Activated naive CD8-positive, alpha-beta T cell treated with anti-CD3 and anti-CD28 coated beads for 36 hours (primary cell): ENCODE measurements around the gene TBC1D2. TPM values are rescaled to one million over a fixed set of nuclear protein-coding genes. Genes with fewer than 3 reads are reported as not detected.
"Not testable (repeated sequence)": the region's sequence is repeated elsewhere in the genome, so short reads cannot be mapped to it uniquely, and the experiment has no call there.

Source experiments
- DNase-seq: peaks from one replicate; pipeline ENCODE4 v3.0.0; 2021
- H3K27ac Mint-ChIP-seq: one replicate; pipeline ENCODE4 v1.8.0; 2022; ENCODE audit warnings: mild to moderate bottlenecking, moderate library complexity, mixed read lengths
- H3K27me3 Mint-ChIP-seq: one replicate; pipeline ENCODE4 v1.8.0; 2022; ENCODE audit warnings: mild to moderate bottlenecking, mixed read lengths
- H3K36me3 Mint-ChIP-seq: one replicate; pipeline ENCODE4 v1.8.0; 2021; ENCODE audit warnings: mild to moderate bottlenecking, mixed read lengths
- H3K4me1 Mint-ChIP-seq: one replicate; pipeline ENCODE4 v1.8.0; 2021; ENCODE audit warnings: mixed read lengths
- H3K4me3 Mint-ChIP-seq: one replicate; pipeline ENCODE4 v1.8.0; 2022; ENCODE audit warnings: mild to moderate bottlenecking, moderate library complexity, mixed read lengths
- H3K9me3 Mint-ChIP-seq: one replicate; pipeline ENCODE4 v1.8.0; 2022; ENCODE audit warnings: mixed read lengths
- total RNA-seq, 2 experiments: library from RNA; stranded (reverse); gene quantifications; one replicate each; pipeline ENCODE4 v1.2.3, GENCODE V29; 2021

TBC1D2 gene
- total RNA-seq, 2 experiments from 2014 or later, result 1.8 to 2.2 TPM

GRCh38 chr9:98185021-98185567 is 70.4 kb downstream of the TBC1D2 start:
- Mint-ChIP-seq H3K9me3 (no peaks in the 10 kb centered on the region), H3K4me3 (no peak overlapping the region), H3K27ac (no peak overlapping the region), H3K36me3 (peaks cover 2% of the 10 kb centered on the region), H3K4me1 (peaks cover 38% of the 10 kb centered on the region), H3K27me3 (no peaks in the 10 kb centered on the region)
- no peak for DNase-seq

DNA sequence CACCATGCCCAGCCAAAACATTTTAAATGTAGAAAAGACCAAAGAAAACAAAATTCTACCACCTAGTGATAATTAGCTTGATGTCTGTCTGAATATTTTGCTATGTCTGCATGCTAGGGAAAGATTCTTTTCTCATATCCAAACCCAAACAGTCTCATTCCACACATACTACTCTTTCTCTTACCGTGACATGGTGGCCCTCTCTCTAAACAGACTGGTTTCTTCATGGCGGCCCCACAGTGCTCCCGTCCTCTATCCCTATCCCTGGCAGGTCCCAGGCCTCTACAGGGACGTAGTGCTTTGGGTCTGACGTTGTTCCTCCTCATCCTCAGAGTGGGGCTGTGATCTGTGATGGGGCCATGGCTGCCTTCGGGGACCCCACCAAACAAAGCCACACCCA is 71.1 kb downstream of the TBC1D2 start:
- H3K36me3 Mint-ChIP-seq, result peaks cover 2% of the 10 kb centered on the region

GRCh38 chr9:98182889-98183599 is 72.4 kb downstream of the TBC1D2 start:
- Mint-ChIP-seq H3K27me3 (no peaks in the 10 kb centered on the region), H3K4me1 (peaks cover 27% of the 10 kb centered on the region), H3K4me3 (no peak overlapping the region), H3K36me3 (peaks cover 1% of the 10 kb centered on the region), H3K9me3 (no peaks in the 10 kb centered on the region), H3K27ac (no peak overlapping the region)
- no peak for DNase-seq

More for the DNA sequence above, 71.1 kb downstream of the TBC1D2 start:
- no peak for DNase-seq
- Mint-ChIP-seq H3K4me1 (peaks cover 35% of the 10 kb centered on the region), H3K9me3 (no peaks in the 10 kb centered on the region), H3K4me3 (no peak overlapping the region), H3K27me3 (no peaks in the 10 kb centered on the region), H3K27ac (no peak overlapping the region)

DNA sequence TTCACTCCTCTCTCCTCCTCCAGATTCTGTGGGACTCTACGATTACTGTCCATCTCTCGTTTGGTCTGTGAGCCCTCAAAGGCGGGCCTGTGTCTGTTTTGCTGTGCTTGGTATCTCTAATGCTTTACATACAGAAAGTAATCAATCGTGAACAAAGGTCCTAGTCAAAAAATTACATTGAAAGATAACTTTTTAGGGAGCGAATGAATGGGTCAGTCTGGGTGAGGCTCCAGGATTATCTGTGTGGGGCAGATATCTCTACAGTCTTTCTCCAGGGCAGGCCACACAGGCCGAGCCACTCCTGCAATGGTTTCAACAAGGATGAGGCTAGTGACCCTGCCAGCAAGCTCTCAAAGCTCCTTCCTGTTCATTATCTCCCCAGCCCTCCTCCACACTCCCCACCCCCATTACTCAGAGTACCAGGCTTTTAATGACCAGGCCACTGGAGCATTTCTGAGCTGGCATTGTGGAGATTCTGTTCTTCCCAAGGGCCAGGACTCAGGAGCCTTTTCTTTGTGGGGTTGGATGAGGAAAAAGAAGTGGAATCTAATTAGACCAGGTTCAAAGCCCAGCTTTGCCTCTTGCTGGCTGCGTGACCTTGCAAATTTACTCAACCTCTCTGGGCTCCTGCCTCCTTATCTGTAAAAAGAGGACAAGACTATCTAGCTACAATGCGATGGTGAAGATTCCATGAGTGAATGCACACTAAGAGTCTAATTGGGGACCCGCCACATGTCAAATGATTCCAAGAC is 73.2 kb downstream of the TBC1D2 start:
- Mint-ChIP-seq H3K36me3 (no peaks in the 10 kb centered on the region), H3K4me1 (peaks cover 19% of the 10 kb centered on the region), H3K4me3 (no peak overlapping the region), H3K27ac (no peak overlapping the region), H3K9me3 (no peaks in the 10 kb centered on the region), H3K27me3 (no peaks in the 10 kb centered on the region)
- no peak for DNase-seq

DNA sequence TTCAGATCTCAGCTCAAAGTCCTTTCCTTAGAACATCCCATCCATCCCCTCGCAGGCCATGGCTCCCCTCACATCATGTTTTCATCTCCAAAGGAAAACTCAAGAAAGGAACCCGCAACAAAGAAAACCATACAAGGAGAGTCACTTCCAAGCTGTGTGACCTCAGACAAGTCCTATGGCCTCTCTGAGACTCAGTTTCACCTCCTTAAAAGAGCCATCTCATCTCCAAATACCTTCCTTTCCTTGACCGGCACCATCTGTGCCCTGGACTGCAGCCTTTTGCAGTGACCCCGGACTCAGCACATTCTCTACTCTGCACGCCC is 73.7 kb downstream of the TBC1D2 start:
- Mint-ChIP-seq H3K4me1 (peaks cover 19% of the 10 kb centered on the region), H3K27me3 (no peaks in the 10 kb centered on the region), H3K9me3 (no peaks in the 10 kb centered on the region), H3K4me3 (no peak overlapping the region), H3K36me3 (no peaks in the 10 kb centered on the region), H3K27ac (no peak overlapping the region)
- no peak for DNase-seq

DNA sequence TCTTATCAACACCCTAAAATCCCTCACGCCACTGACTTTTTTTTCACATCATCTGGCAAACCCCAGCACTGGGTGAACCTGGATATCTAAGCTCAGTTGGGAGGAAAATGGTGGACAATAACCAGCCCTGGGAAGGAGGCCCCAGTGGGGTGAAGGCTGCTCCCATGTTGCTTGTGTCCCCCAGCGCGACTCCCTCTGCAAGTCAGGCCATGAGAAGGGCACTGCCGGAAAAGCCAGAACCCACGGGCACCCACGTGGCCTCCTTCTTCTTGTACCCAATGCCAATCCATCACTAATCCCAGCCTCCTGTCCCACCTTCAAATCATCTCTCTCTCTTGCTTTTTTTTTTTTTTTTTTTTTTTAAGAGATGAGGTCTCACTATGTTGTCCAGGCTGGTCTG is 74.5 kb downstream of the TBC1D2 start:
- Mint-ChIP-seq H3K27me3 (no peaks in the 10 kb centered on the region), H3K4me1 (peaks cover 23% of the 10 kb centered on the region), H3K36me3 (no peaks in the 10 kb centered on the region), H3K27ac (no peak overlapping the region), H3K4me3 (no peak overlapping the region), H3K9me3 (no peaks in the 10 kb centered on the region)
- no peak for DNase-seq

GRCh38 chr9:98178874-98179850 is 76.3 kb downstream of the TBC1D2 start:
- Mint-ChIP-seq H3K9me3 (no peaks in the 10 kb centered on the region), H3K4me1 (peaks cover 24% of the 10 kb centered on the region), H3K27ac (no peak overlapping the region), H3K4me3 (no peak overlapping the region), H3K27me3 (no peaks in the 10 kb centered on the region), H3K36me3 (no peaks in the 10 kb centered on the region)
- no peak for DNase-seq

DNA sequence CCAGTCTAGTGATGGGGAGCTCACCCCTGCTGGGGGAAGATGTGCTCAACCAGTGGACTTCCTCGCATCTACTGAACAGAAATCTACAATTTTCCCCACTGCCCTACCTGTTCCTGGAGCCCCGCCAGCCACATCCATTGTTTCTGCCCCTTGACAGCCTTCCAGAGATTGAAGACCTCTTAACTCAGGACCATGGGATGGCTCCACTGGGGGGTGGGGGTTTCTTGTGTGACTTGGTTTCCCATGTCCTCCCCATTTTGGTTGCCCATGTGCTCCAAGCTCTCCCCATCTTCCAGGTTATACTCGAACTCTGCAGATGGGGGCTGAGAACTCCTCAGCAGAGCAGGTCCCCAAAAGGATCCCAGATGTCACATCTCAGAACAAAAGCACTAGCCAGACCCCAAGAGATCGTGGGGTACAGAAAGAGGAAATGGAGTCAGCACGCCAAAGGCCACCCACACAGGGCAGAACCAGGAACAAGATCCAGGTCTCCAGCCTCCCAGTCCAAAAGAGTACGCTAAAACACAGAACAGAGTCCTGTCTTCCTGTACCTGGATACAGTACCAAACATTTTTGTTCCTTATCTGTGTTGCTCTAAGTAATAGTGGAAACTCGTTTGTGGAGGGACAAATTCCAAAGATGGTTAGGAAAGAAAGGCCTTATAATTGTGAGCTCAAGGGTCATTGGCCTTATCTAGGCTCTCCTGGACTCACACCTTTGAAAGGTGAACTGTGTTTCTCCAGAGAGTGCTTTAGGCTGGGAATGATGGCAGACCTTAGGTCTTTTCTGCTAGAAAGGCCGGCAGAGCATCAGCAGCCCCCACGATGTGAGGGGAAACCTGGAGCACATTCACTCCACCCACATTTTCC is 78.8 kb downstream of the TBC1D2 start:
- no peaks in the 10 kb centered on the region for H3K36me3 Mint-ChIP-seq
- DNase-seq, result no peak
- H3K4me3 Mint-ChIP-seq, result no peak overlapping the region
- H3K27ac Mint-ChIP-seq, result no peak overlapping the region
- no peaks in the 10 kb centered on the region for H3K9me3 Mint-ChIP-seq
- H3K4me1 Mint-ChIP-seq, result peaks cover 18% of the 10 kb centered on the region
- no peaks in the 10 kb centered on the region for H3K27me3 Mint-ChIP-seq

GRCh38 chr9:98175762-98176161 is 79.7 kb downstream of the TBC1D2 start:
- Mint-ChIP-seq H3K4me1 (peaks cover 22% of the 10 kb centered on the region), H3K9me3 (no peaks in the 10 kb centered on the region), H3K4me3 (no peak overlapping the region), H3K27ac (no peak overlapping the region), H3K27me3 (no peaks in the 10 kb centered on the region), H3K36me3 (no peaks in the 10 kb centered on the region)
- no peak for DNase-seq

GRCh38 chr9:98175028-98175569 is 80.3 kb downstream of the TBC1D2 start:
- peaks cover 19% of the 10 kb centered on the region for H3K4me1 Mint-ChIP-seq
- H3K4me3 Mint-ChIP-seq, result no peak overlapping the region
- no peak for DNase-seq
- H3K36me3 Mint-ChIP-seq, result no peaks in the 10 kb centered on the region
- no peaks in the 10 kb centered on the region for H3K27me3 Mint-ChIP-seq
- no peaks in the 10 kb centered on the region for H3K9me3 Mint-ChIP-seq
- no peak overlapping the region for H3K27ac Mint-ChIP-seq

- H3K4me1 Mint-ChIP-seq, result peaks cover 21% of the 10 kb centered on the region
- H3K9me3 Mint-ChIP-seq, DNase-seq, H3K27ac Mint-ChIP-seq, H3K36me3 Mint-ChIP-seq, H3K27me3 Mint-ChIP-seq, H3K4me3 Mint-ChIP-seq: not testable (repeated sequence)
These were observed 80.9 kb downstream of the TBC1D2 start for GRCh38 chr9:98174502-98174918.

GRCh38 chr9:98173181-98173580 is 82.3 kb downstream of the TBC1D2 start:
- H3K36me3 Mint-ChIP-seq, result no peaks in the 10 kb centered on the region
- no peak for DNase-seq
- H3K27me3 Mint-ChIP-seq, result no peaks in the 10 kb centered on the region
- no peak overlapping the region for H3K27ac Mint-ChIP-seq
- H3K9me3 Mint-ChIP-seq, result no peaks in the 10 kb centered on the region
- H3K4me3 Mint-ChIP-seq, result no peak overlapping the region
- H3K4me1 Mint-ChIP-seq, result peaks cover 27% of the 10 kb centered on the region

GRCh38 chr9:98172604-98173003 is 82.8 kb downstream of the TBC1D2 start:
- no peaks in the 10 kb centered on the region for H3K9me3 Mint-ChIP-seq
- H3K27me3 Mint-ChIP-seq, result no peaks in the 10 kb centered on the region
- H3K4me3 Mint-ChIP-seq, result no peak overlapping the region
- H3K4me1 Mint-ChIP-seq, result peaks cover 27% of the 10 kb centered on the region
- DNase-seq, result no peak
- no peaks in the 10 kb centered on the region for H3K36me3 Mint-ChIP-seq
- no peak overlapping the region for H3K27ac Mint-ChIP-seq
